Gastroesophageal sphincter (tissue), 3 donors: Measurements from ENCODE around the gene HOXB6.

Source experiments
- EP300 ChIP-seq: sonication (generic); formaldehyde crosslinking; IDR thresholded peaks from one replicate; pipeline ENCODE4 v1.6.1; 2017; ENCODE audit warnings: antibody characterized with exemption, mild to moderate bottlenecking
- TF ChIP-seq, protein P1 (sequence below), 4 experiments: fragments of 200-600 bp in 2 of 4; fragments of 450-650 bp in 2 of 4; sonication (generic) in 1 of 4; IDR thresholded peaks; one replicate each; pipeline ENCODE4 v1.5.1; 2017 to 2019; ENCODE audit warnings: antibody characterized with exemption in 4 of 4, mild to moderate bottlenecking in 2 of 4, moderate library complexity in 2 of 4

DNA sequence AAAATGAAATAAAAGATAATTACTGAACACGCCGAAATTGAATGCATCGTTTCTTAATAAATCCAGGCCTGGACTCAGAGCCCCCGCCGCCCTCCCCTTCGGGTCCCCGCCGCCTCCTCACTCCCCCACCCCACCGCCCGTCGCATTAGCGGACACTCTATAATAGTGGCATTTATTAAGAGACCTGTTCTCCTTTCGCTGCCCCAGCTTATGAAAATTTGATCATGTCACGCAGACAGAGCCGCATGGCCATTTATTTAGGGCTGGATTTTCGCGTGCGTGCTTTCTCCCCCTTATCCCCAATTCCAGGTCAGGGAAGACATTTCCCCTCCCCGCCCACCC, 53.6 kb downstream of the HOXB6 start:
- no peak for TF ChIP-seq EP300
- TF ChIP-seq, protein P1, sequence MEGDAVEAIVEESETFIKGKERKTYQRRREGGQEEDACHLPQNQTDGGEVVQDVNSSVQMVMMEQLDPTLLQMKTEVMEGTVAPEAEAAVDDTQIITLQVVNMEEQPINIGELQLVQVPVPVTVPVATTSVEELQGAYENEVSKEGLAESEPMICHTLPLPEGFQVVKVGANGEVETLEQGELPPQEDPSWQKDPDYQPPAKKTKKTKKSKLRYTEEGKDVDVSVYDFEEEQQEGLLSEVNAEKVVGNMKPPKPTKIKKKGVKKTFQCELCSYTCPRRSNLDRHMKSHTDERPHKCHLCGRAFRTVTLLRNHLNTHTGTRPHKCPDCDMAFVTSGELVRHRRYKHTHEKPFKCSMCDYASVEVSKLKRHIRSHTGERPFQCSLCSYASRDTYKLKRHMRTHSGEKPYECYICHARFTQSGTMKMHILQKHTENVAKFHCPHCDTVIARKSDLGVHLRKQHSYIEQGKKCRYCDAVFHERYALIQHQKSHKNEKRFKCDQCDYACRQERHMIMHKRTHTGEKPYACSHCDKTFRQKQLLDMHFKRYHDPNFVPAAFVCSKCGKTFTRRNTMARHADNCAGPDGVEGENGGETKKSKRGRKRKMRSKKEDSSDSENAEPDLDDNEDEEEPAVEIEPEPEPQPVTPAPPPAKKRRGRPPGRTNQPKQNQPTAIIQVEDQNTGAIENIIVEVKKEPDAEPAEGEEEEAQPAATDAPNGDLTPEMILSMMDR (IDR thresholded peaks at IDR 0.05), result no peak
